Mesendoderm (in vitro differentiated cells): ENCODE data around the gene CDCA5.

Experiments used
- DNase-seq: peaks from one replicate; pipeline ENCODE4 v3.0.0; 2013
- H2AK5ac ChIP-seq: 2 replicates; pipeline ENCODE4 v1.6.1; 2013; ENCODE audit warnings: low read length, inconsistent platforms
- H2BK120ac ChIP-seq: 2 replicates; pipeline ENCODE4 v1.6.1; 2013; ENCODE audit warnings: low read depth, mild to moderate bottlenecking, low read length, moderate library complexity, mixed read lengths
- H2BK15ac ChIP-seq: replicated peaks from 2 replicates; pipeline ENCODE4 v1.6.1; 2013; ENCODE audit warnings: low read depth, mild to moderate bottlenecking, moderate library complexity
- H2BK5ac ChIP-seq: 2 replicates; pipeline ENCODE4 v1.6.1; 2013; ENCODE audit warnings: low read length, inconsistent platforms
- H3K18ac ChIP-seq: 2 replicates; pipeline ENCODE4 v1.6.1; 2013; ENCODE audit warnings: mild to moderate bottlenecking, low read length, mixed read lengths
- H3K23ac ChIP-seq: one replicate; pipeline ENCODE4 v1.6.1; 2013; ENCODE audit warnings: low read length
- H3K27ac ChIP-seq: 2 replicates; pipeline ENCODE4 v1.5.1; 2013; ENCODE audit warnings: low read depth, mild to moderate bottlenecking, inconsistent platforms, low read length, moderate library complexity
- H3K27me3 ChIP-seq: 2 replicates; pipeline ENCODE4 v1.6.1; 2013; ENCODE audit warnings: low read length, control low read depth, mild to moderate bottlenecking, inconsistent platforms; ENCODE audit not compliant: insufficient read depth, poor library complexity
- H3K36me3 ChIP-seq: 2 replicates; pipeline ENCODE4 v1.6.1; 2013; ENCODE audit warnings: low read length, inconsistent platforms; ENCODE audit not compliant: control insufficient read depth, insufficient read depth
- H3K4ac ChIP-seq: one replicate; pipeline ENCODE4 v1.6.1; 2013; ENCODE audit warnings: low read depth, mild to moderate bottlenecking, low read length, moderate library complexity
- H3K4me1 ChIP-seq: 2 replicates; pipeline ENCODE4 v1.6.1; 2013; ENCODE audit warnings: low read depth, low read length, inconsistent platforms; ENCODE audit not compliant: control insufficient read depth
- H3K4me2 ChIP-seq: 2 replicates; pipeline ENCODE4 v1.6.1; 2013; ENCODE audit warnings: low read length
- H3K4me3 ChIP-seq: 2 replicates; pipeline ENCODE4 v1.5.1; 2013; ENCODE audit warnings: mild to moderate bottlenecking, low read length
- H3K56ac ChIP-seq: one replicate; pipeline ENCODE4 v1.6.1; 2013; ENCODE audit warnings: low read length
- H3K79me1 ChIP-seq: 2 replicates; pipeline ENCODE4 v1.6.1; 2013; ENCODE audit warnings: low read length, inconsistent platforms
- H3K79me2 ChIP-seq: 2 replicates; pipeline ENCODE4 v1.6.1; 2013; ENCODE audit warnings: mild to moderate bottlenecking, low read length; ENCODE audit not compliant: control insufficient read depth, insufficient read depth
- H3K9ac ChIP-seq: 2 replicates; pipeline ENCODE4 v1.6.1; 2013; ENCODE audit warnings: low read length, inconsistent platforms
- H4K5ac ChIP-seq: one replicate; pipeline ENCODE4 v1.6.1; 2013; ENCODE audit warnings: low read length
- H4K8ac ChIP-seq: one replicate; pipeline ENCODE4 v1.6.1; 2013; ENCODE audit warnings: low read depth, mild to moderate bottlenecking, control low read depth, low read length, moderate library complexity
- WGBS: extraction: QIAGEN DNeasy Blood & Tissue Kit; methylation state at CpG from one replicate; pipeline ENCODE4 v1.1.7; 2013; ENCODE audit warnings: low lambda C conversion rate, missing lambda C conversion rate; ENCODE audit not compliant: insufficient coverage; ENCODE audit errors: extremely low coverage; 5-methylcytosine and 5-hydroxymethylcytosine counted together

Gene CDCA5

DNA sequence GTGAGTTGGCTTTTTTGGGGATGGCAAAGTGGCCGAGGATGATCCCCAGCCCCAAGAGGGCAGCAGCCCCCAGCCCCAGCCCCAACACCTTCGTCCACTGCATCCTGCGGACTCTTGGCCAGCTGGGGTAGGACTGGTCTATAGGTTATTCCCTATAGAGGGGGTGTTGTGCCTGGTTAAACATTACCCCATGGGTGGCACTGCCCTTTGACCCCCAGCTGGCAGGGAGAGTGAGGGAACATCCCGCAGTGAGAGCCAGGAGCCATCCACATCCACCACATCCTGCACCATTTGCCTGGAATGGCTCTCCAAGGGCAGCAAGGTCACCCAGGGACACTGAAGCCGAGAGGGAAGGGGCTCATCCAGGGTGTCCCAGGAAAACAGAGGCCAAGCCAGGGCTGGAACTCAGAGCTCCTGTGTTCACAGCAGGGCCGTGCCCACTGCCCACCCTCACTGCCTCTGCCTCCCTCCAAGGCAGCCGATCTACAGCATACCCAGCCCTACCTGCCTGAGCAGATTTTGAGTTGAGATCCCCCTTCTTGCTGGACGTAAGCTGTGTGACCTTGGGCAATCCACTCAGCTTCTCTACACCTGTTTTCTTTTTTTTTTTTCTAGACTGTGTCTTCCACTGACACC is 25.3 kb downstream of the CDCA5 start, which contains the start of gene NAALADL1:
NAALADL1 (minus strand) TSS at position 135 of the 636 bp plus-strand sequence; CDS start at position 103, 32 bp downstream.
- H3K36me3 ChIP-seq = no peaks in the 10 kb centered on the region
- H3K27ac ChIP-seq = no peak within 1 kb of the TSS
- no peaks in the 10 kb centered on the region for H3K27me3 ChIP-seq
- no peak within 1 kb of the TSS for H2BK120ac ChIP-seq
- no peak within 1 kb of the TSS for H2AK5ac ChIP-seq
- no peak within 1 kb of the TSS for H3K23ac ChIP-seq
- H3K9ac ChIP-seq = no peak within 1 kb of the TSS
- H3K4me2 ChIP-seq = no peak within 1 kb of the TSS
- H3K4me1 ChIP-seq = no peaks in the 10 kb centered on the region
- no CpG with 5 or more reads among the region's 8 CpGs for WGBS
- H4K5ac ChIP-seq = no peak within 1 kb of the TSS
- H3K4ac ChIP-seq = no peak within 1 kb of the TSS
- no peak within 1 kb of the TSS for H3K56ac ChIP-seq
- H2BK5ac ChIP-seq = no peak within 1 kb of the TSS
- no peak within 1 kb of the TSS for H4K8ac ChIP-seq
- no peaks in the 10 kb centered on the region for H3K79me1 ChIP-seq
- H3K79me2 ChIP-seq = no peaks in the 10 kb centered on the region
- no peak within 1 kb of the TSS for H3K4me3 ChIP-seq
- DNase-seq = no peak
- no peak within 1 kb of the TSS for H2BK15ac ChIP-seq
- H3K18ac ChIP-seq = no peak within 1 kb of the TSS

DNA sequence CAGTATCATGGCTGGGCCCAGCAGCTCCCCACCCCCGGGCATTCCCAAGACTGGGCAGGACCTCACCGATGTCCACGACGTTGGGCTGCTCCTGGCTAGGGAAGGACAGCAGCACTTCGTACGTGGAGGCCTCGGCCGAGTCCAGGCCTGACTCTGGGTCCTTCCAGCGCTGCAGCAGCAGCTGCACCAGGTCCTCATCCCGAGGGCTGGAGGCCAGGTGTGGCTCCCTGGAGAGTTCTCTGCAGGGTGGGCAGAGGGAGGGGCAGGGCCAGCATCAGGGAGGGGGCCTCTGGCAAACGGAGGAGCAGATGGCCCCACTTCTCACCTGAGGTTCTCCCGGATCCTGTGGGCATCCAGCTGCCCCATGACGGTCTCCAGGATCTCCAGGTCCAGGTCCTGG is 25.8 kb downstream of the CDCA5 start:
- Histone ChIP-seq H2BK5ac (no peak overlapping the region), H3K18ac (no peak overlapping the region), H4K5ac (no peak overlapping the region), H3K23ac (no peak overlapping the region), H3K4me3 (no peak overlapping the region), H3K27ac (no peak overlapping the region), H3K79me2 (no peaks in the 10 kb centered on the region), H3K9ac (no peak overlapping the region), H2AK5ac (no peak overlapping the region), H3K4ac (no peak overlapping the region), H2BK15ac (no peak overlapping the region), H3K36me3 (no peaks in the 10 kb centered on the region), H3K4me1 (no peaks in the 10 kb centered on the region), H3K4me2 (no peak overlapping the region), H3K79me1 (no peaks in the 10 kb centered on the region), H4K8ac (no peak overlapping the region), H3K27me3 (no peaks in the 10 kb centered on the region), H3K56ac (no peak overlapping the region), H2BK120ac (no peak overlapping the region)
- no CpG with 5 or more reads among the region's 13 CpGs for WGBS
- no peak for DNase-seq

DNA sequence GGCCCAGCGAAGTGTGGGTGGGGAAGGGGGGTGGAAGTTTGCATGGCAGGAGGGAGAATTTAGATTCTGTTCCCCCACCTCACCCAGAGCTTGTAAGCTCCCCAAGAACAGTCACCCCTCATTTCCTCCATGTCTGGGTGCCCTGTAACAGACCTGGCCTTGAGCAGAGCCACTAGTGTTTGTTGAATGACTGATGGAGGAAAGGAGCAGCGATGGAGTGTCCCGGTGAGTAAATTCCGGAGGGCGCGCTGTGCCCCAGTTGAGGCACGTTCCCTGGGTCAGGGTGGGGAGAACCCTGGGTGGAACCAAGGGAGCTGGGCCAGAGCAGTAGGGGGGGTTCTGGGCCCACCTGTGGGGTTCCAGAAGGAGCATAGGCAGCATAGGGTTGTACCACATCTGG is 26.3 kb downstream of the CDCA5 start:
- no peak overlapping the region for H3K9ac ChIP-seq

DNA sequence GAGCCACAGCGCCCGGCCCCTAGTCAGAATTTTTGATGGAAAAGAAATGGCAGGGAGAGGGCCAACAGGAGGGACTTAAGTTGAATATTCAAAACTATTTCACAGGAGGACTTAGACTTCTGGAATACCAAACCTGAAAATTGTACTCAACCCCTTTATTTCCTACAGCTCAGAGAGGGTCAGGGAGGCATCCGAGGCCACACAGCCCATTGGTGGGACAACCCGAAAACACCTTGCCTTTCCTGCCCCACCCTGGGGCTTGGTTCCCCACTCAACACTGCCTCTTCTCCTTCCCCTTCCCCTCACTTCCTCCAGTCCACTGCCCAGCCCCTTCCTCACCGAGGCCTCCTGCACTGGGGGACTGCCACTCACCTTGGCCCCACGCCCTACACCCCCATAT is 26.8 kb downstream of the CDCA5 start:
- no peak for DNase-seq
- Histone ChIP-seq H2AK5ac (no peak overlapping the region), H3K18ac (no peak overlapping the region), H4K8ac (no peak overlapping the region), H3K36me3 (no peaks in the 10 kb centered on the region), H2BK15ac (no peak overlapping the region), H2BK120ac (no peak overlapping the region), H3K4me2 (no peak overlapping the region), H3K4me3 (no peak overlapping the region), H3K56ac (no peak overlapping the region), H3K4me1 (no peaks in the 10 kb centered on the region), H3K4ac (no peak overlapping the region), H3K27ac (no peak overlapping the region), H3K9ac (no peak overlapping the region), H2BK5ac (no peak overlapping the region), H3K27me3 (no peaks in the 10 kb centered on the region), H4K5ac (no peak overlapping the region), H3K79me2 (no peaks in the 10 kb centered on the region), H3K23ac (no peak overlapping the region), H3K79me1 (no peaks in the 10 kb centered on the region)
- WGBS = no CpG with 5 or more reads among the region's 6 CpGs

More for the DNA sequence above, 26.3 kb downstream of the CDCA5 start:
- Histone ChIP-seq H2BK15ac (no peak overlapping the region), H3K18ac (no peak overlapping the region), H3K27ac (no peak overlapping the region), H3K4me1 (no peaks in the 10 kb centered on the region), H3K27me3 (no peaks in the 10 kb centered on the region), H2AK5ac (no peak overlapping the region), H3K23ac (no peak overlapping the region), H3K36me3 (no peaks in the 10 kb centered on the region), H3K79me2 (no peaks in the 10 kb centered on the region), H3K56ac (no peak overlapping the region), H4K8ac (no peak overlapping the region), H3K79me1 (no peaks in the 10 kb centered on the region), H2BK5ac (no peak overlapping the region), H4K5ac (no peak overlapping the region), H2BK120ac (no peak overlapping the region), H3K4me3 (no peak overlapping the region), H3K4me2 (no peak overlapping the region), H3K4ac (no peak overlapping the region)
- no CpG with 5 or more reads among the region's 7 CpGs for WGBS
- no peak for DNase-seq

DNA sequence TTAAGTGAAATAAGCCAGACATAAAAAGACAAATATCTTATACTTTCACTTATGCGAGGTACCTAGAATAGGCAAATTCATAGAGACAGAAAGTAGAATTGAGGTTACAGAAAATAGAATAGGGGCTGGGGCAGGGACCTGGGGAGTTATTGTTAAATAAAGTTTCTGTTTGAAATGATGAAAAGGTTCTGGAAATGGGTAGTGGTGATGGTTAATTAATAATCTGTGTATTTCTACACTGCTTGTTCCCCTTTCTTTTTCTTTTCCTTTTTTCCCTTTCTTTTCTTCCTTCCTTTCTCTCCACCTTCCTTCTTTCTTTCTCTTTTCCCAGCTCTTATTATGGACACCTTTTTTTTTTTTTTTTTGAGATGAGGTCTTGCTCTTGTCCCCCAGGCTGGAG is 28.3 kb downstream of the CDCA5 start:
- no CpG with 5 or more reads among the region's 1 CpG for WGBS
- no peaks in the 10 kb centered on the region for H3K79me1 ChIP-seq
- H3K36me3 ChIP-seq = no peaks in the 10 kb centered on the region
- H3K79me2 ChIP-seq = no peaks in the 10 kb centered on the region
- H3K27me3 ChIP-seq = no peaks in the 10 kb centered on the region
- no peak overlapping the region for H3K18ac ChIP-seq
- no peak overlapping the region for H3K4me2 ChIP-seq
- H4K8ac ChIP-seq = no peak overlapping the region
- no peak overlapping the region for H3K27ac ChIP-seq
- no peak overlapping the region for H2BK120ac ChIP-seq
- H3K4me1 ChIP-seq = no peaks in the 10 kb centered on the region
- no peak for DNase-seq
- no peak overlapping the region for H3K4me3 ChIP-seq
- no peak overlapping the region for H2AK5ac ChIP-seq
- no peak overlapping the region for H3K23ac ChIP-seq
- H4K5ac ChIP-seq = no peak overlapping the region
- H3K56ac ChIP-seq = no peak overlapping the region
- H2BK5ac ChIP-seq = no peak overlapping the region
- H2BK15ac ChIP-seq = no peak overlapping the region
- no peak overlapping the region for H3K9ac ChIP-seq
- no peak overlapping the region for H3K4ac ChIP-seq
